DND-41 (cell line): Measurements from ENCODE around the gene LRP11.

ENCODE experiments used
- ATAC-seq: fragments of 200-7000 bp; cut with Tn5 transposase; 3 replicates; pipeline ENCODE4 v1.9.1; 2021; ENCODE audit warnings: low read depth; ENCODE audit not compliant: insufficient read depth
- DNase-seq: peaks from one replicate; pipeline ENCODE4 v3.0.0-alpha.2; 2020
- H2AFZ ChIP-seq: 2 replicates; pipeline ENCODE4 v1.6.0; 2012; ENCODE audit warnings: low read depth, low read length
- H3K27ac ChIP-seq: 2 replicates; pipeline ENCODE4 v1.5.1; 2012; ENCODE audit warnings: low read length, inconsistent platforms
- H3K27me3 ChIP-seq: fragments of 200-600 bp; sonication (generic); 2 replicates; pipeline ENCODE4 v1.6.0; 2012; ENCODE audit warnings: low read length, mild to moderate bottlenecking, inconsistent platforms; ENCODE audit not compliant: insufficient read depth, poor library complexity
- H3K36me3 ChIP-seq: 2 replicates; pipeline ENCODE4 v1.5.1; 2012; ENCODE audit warnings: low read length, inconsistent platforms; ENCODE audit not compliant: insufficient read depth
- H3K4me1 ChIP-seq: 2 replicates; pipeline ENCODE4 v1.5.1; 2012; ENCODE audit warnings: mild to moderate bottlenecking, low read length; ENCODE audit not compliant: insufficient read depth
- H3K4me2 ChIP-seq: 2 replicates; pipeline ENCODE4 v1.6.0; 2012; ENCODE audit warnings: mild to moderate bottlenecking, moderate library complexity, low read length, inconsistent platforms; ENCODE audit not compliant: insufficient read depth
- H3K4me3 ChIP-seq, 2 experiments: fragments of 200-600 bp in 1 of 2; shearing (Covaris generic) in 1 of 2; 2 replicates each; pipeline ENCODE4 v1.5.1; 2012 to 2016; ENCODE audit warnings: inconsistent platforms in 2 of 2, low read length in 2 of 2, mild to moderate bottlenecking in 2 of 2, low read depth in 1 of 2, moderate library complexity in 1 of 2
- H3K79me2 ChIP-seq: 2 replicates; pipeline ENCODE4 v1.6.0; 2012; ENCODE audit warnings: low read length, inconsistent platforms; ENCODE audit not compliant: insufficient read depth
- H3K9ac ChIP-seq: 2 replicates; pipeline ENCODE4 v1.6.0; 2012; ENCODE audit warnings: low read depth, mild to moderate bottlenecking, inconsistent platforms, low read length, moderate library complexity
- H3K9me3 ChIP-seq: 2 replicates; pipeline ENCODE4 v1.5.1; 2012; ENCODE audit warnings: low read length, moderate library complexity, mild to moderate bottlenecking, inconsistent platforms; ENCODE audit not compliant: insufficient read depth, severe bottlenecking
- H4K20me1 ChIP-seq: 2 replicates; pipeline ENCODE4 v1.6.0; 2012; ENCODE audit warnings: low read length; ENCODE audit not compliant: insufficient read depth
- EZH2 ChIP-seq: IDR thresholded peaks from 3 replicates; pipeline ENCODE4 v1.6.1; 2012; ENCODE audit warnings: borderline replicate concordance, low read depth, mild to moderate bottlenecking, moderate library complexity, low read length, inconsistent platforms; ENCODE audit not compliant: severe bottlenecking
- TF ChIP-seq, protein P1 (sequence below): IDR thresholded peaks from 2 replicates; pipeline ENCODE4 v1.5.1; 2012; ENCODE audit warnings: borderline replicate concordance, low read length, moderate library complexity, mild to moderate bottlenecking; ENCODE audit not compliant: poor library complexity, severe bottlenecking; ENCODE audit errors: extremely low read depth

LRP11 gene

DNA sequence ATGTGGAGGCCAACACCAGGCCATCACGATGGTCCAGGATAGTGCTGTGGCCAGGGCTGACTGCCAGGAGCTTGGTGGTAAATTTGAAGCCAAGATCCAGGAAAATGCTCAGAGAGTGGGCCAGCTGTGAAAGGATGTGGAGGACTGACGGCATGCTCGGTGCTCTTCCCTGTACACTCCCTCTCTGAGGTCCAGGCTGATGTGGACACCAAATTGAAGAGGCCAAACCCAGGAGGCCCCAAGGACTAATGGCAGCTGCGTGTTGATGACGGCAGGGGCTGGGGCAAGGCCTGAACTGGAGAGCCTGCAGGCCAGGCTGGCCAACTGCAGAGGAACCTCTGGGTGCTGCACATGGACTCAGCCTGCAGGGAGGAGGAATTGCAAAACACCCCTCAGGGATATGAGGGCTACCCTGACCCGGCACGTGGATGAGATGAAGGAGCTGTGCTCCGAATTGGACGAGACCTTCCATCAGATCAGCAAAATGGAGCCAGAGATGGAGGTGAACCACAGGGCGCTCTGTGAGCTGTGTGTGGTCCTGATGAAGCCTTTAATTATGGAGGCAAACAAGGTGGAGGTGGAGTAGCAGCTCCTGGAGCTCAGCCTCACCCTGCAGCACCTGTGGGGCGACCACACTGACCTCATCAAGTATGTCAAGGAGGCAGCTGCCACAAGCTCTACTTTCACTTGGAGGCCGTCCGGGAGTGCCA lies 40.7 kb upstream of the LRP11 start:
- H3K79me2 ChIP-seq = no peaks in the 10 kb centered on the region
- H2AFZ ChIP-seq = no peak overlapping the region
- no peak overlapping the region for H3K4me2 ChIP-seq
- H4K20me1 ChIP-seq = no peaks in the 10 kb centered on the region
- no peaks in the 10 kb centered on the region for H3K36me3 ChIP-seq
- no peaks in the 10 kb centered on the region for H3K4me1 ChIP-seq
- H3K9ac ChIP-seq = no peak overlapping the region
- H3K27ac ChIP-seq = no peak overlapping the region
- H3K9me3 ChIP-seq = peaks cover 14% of the 10 kb centered on the region
- ATAC-seq (no peak), DNase-seq (no peak)
- TF ChIP-seq, protein P1, sequence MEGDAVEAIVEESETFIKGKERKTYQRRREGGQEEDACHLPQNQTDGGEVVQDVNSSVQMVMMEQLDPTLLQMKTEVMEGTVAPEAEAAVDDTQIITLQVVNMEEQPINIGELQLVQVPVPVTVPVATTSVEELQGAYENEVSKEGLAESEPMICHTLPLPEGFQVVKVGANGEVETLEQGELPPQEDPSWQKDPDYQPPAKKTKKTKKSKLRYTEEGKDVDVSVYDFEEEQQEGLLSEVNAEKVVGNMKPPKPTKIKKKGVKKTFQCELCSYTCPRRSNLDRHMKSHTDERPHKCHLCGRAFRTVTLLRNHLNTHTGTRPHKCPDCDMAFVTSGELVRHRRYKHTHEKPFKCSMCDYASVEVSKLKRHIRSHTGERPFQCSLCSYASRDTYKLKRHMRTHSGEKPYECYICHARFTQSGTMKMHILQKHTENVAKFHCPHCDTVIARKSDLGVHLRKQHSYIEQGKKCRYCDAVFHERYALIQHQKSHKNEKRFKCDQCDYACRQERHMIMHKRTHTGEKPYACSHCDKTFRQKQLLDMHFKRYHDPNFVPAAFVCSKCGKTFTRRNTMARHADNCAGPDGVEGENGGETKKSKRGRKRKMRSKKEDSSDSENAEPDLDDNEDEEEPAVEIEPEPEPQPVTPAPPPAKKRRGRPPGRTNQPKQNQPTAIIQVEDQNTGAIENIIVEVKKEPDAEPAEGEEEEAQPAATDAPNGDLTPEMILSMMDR = no peak
- no peak for TF ChIP-seq EZH2
- H3K4me3 ChIP-seq = no peak overlapping the region
- peaks cover 4% of the 10 kb centered on the region for H3K27me3 ChIP-seq

DNA sequence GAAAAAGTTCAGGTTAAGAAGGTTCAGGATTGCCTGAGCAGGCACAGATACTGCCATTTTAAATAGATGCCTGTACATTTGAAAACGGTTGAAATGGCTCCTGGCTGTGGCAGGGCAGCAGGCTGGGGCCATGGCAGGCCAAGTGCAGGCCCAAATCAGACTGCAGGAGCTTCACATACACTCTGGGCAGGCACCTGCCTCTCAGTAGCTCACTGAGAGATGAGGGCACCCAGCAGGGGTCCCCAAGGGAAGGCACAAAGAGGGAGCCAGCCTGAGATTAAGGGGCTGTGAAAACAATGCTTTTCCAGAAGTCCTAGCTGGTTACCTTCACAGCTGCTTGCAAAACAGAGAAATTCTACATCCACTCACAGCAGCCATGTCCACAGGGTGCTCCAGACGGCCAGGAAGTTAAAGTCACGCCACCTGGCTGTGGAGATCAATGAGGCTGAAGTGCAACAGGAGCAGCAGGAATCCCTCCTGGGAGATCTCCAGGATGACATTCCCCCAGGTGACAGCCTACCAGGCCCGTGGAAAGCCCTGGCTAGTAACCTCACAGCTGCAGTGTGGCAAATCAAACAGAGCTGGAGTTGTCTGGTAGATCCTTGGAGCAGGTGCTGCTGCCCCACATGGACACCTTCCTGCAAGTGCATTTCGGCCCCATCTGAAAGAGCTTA lies 39.9 kb upstream of the LRP11 start:
- Histone ChIP-seq H3K4me3 (no peak overlapping the region), H3K4me1 (no peaks in the 10 kb centered on the region), H3K27me3 (peaks cover 4% of the 10 kb centered on the region), H3K27ac (no peak overlapping the region), H3K4me2 (no peak overlapping the region), H4K20me1 (no peaks in the 10 kb centered on the region), H3K9me3 (peaks cover 11% of the 10 kb centered on the region), H2AFZ (no peak overlapping the region), H3K79me2 (no peaks in the 10 kb centered on the region), H3K36me3 (no peaks in the 10 kb centered on the region), H3K9ac (no peak overlapping the region)
- ATAC-seq (no peak), DNase-seq (no peak)
- TF ChIP-seq, protein P1 = no peak
- TF ChIP-seq EZH2 = no peak

DNA sequence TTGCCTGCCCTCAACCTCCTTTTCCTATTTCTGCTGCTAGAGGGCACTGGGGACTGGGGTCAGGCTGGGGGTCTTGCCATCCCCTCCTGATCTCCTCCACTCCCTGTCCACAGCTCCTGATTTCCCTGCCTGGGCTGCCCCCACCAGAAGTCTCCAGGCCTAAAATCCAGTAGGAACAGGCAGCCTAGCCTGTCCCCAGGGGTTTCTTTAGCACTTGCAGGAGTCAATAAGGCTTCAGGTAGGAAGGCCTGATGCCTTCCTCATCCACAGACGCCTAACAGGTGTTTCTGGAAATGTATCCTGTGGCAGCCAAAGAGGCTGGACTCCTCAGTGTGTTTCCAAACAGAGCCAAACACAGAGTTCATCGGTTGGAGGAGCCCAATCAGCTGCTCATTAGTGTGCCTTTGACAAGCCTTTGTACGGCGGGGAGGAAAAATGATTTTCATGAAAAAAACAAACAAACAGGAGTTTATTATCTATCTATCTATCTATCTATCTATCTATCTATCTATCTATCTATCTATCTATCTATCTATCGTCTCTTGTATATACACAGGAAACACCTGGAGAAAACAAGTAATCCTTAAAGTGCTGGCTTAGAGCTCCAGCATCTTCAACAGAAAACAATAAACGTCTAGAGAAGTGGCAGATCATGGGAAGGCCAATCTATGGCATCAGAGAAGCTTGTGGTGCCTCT lies 37.4 kb upstream of the LRP11 start:
- H3K9ac ChIP-seq = no peak overlapping the region
- no peaks in the 10 kb centered on the region for H3K79me2 ChIP-seq
- DNase-seq (no peak), ATAC-seq (no peak)
- H3K27me3 ChIP-seq = peaks cover 4% of the 10 kb centered on the region
- H3K4me1 ChIP-seq = no peaks in the 10 kb centered on the region
- H3K9me3 ChIP-seq = no peaks in the 10 kb centered on the region
- no peak overlapping the region for H3K27ac ChIP-seq
- H2AFZ ChIP-seq = no peak overlapping the region
- no peak overlapping the region for H3K4me2 ChIP-seq
- H3K4me3 ChIP-seq = no peak overlapping the region
- no peak for TF ChIP-seq EZH2
- no peaks in the 10 kb centered on the region for H4K20me1 ChIP-seq
- no peaks in the 10 kb centered on the region for H3K36me3 ChIP-seq
